K562 (cell line): ENCODE results near the gene ELK4.

ENCODE experiments used
- FOXA1 ChIP-seq: fragments of 450-650 bp; IDR thresholded peaks from 2 replicates; pipeline ENCODE4 v1.6.1; 2016; ENCODE audit warnings: mild to moderate bottlenecking, borderline replicate concordance
- SNRNP70 ChIP-seq: fragments of 200-400 bp; formaldehyde crosslinking; optimal IDR thresholded peaks from 2 replicates; pipeline ENCODE3; 2017; ENCODE audit warnings: low read depth, low read length

DNA sequence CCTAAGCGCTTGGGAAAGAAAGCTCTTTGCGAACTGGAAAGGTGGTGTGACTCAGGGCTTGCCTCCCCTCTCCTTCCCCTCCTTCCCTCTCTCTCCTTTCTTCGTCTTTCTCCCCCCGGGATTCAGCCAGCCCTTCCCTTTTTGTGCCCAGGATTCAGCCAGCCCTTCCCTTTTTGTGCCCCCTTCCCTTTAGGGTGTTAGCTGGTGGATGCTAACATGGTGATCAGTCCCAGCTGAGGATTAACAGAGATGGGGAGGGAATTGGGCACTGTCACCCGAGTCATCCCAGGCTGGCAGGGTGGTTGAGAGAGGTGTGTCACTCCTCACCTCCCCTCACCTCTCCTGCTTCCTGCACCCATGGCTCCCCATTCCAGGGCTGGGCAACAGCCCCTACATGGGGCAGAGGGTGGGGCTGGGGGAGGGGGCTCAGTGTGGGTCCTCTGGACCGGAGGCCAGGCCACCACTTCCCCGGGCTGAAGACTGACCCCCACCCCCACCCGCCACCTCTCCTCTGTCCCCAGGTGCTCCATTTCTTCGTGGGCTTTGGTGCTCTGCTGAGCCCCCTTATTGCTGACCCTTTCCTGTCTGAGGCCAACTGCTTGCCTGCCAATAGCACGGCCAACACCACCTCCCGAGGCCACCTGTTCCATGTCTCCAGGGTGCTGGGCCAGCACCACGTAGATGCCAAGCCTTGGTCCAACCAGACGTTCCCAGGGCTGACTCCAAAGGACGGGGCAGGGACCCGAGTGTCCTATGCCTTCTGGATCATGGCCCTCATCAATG is 51.5 kb downstream of the ELK4 start:
- TF ChIP-seq SNRNP70 (no peak), FOXA1 (no peak)
